ENCODE measurements around the gene FOXF1. TPM values are rescaled to one million over a fixed set of nuclear protein-coding genes. Genes with fewer than 3 reads are reported as not detected.

The FOXF1 gene
- total and polyA plus RNA-seq, 2 donors = 0.05 to 0.55 TPM

DNA sequence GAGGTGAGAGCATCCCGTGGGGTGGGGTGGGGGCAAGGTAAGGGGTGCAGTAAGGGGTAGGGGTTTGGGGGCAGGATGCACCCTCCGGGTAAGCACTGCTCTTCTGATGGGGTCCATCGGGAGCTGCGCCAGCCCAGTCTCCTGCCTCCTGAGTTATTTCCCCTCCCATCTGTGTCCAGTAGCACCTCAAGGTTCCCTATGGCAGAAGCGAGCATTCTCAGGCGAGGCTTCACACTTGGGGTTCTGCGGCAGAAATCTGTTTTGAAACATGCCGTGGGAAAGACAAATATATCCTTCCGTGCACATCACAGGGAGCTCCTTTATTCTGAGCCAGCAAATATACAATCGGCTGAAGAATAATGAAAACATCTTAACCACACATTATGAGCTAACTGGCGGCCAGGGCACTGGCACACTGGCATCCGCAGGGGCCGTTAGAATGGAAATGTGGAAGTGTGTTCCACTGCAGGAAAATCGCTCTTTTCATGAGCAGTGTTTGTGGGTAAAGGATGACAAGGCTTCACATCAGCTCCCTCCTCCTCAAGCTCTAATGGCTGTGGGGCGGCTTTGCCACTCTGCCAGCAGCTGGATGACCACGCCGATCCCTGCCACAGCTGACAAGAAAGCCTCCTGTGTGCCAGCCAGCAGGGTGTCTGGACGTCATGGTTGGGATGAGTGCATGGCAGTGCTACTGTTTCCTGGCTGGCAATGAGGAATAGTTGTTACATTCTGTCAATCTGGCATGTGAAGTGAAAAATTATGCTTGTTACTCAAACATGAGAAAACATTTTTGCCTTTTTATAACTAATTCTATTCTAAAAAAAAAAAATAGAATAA, 24.7 kb downstream of the FOXF1 start:
- Histone ChIP-seq H3K27me3 (ENCODE audit: control insufficient read depth in 2 of 2, insufficient read depth in 1 of 2, low read length in 1 of 2) (no peaks in the 10 kb centered on the region), H3K4me3 (ENCODE audit: low read length in 2 of 2) (no peak overlapping the region), H3K27ac (ENCODE audit: low read depth in 1 of 2, low read length in 1 of 2) (no peak overlapping the region), H3K4me1 (ENCODE audit: control insufficient read depth in 2 of 2, insufficient read depth in 2 of 2, low read length in 2 of 2) (no peaks in the 10 kb centered on the region), H3K36me3 (ENCODE audit: control insufficient read depth in 2 of 2, insufficient read depth in 2 of 2, low read length in 1 of 2) (peaks cover 17 to 44% of the 10 kb centered on the region in 2 donors), H3K9me3 (ENCODE audit: control insufficient read depth in 2 of 2, insufficient read depth in 1 of 2, low read length in 1 of 2) (no peaks in the 10 kb centered on the region)
- no peak for DNase-seq (ENCODE audit: low read depth in 6 of 9, low spot score in 9 of 9)
- WGBS = 93% methylated on average over 18 of the region's 18 CpGs

DNA sequence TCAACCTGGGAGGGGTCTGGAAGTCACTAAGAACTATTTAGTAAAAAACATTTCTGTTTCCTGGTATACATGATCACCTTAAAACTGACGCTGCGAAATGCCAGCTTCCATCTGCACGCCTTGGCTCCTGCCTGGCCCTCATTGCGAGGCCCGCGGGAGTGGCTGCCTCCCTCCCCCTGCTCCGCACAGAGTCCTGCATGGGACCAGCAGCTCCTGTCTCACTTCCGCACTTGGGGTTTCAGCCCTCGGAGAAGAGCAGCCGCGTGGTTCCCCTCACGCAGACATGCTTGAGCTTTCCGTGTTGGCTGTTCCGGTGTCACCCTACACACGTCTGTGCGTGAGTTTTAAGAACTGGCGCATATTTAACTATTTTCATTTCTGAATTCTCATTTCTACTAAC, 26.3 kb downstream of the FOXF1 start:
- Histone ChIP-seq H3K27ac (ENCODE audit: low read depth in 1 of 2, low read length in 1 of 2) (no peak overlapping the region), H3K4me1 (ENCODE audit: control insufficient read depth in 2 of 2, insufficient read depth in 2 of 2, low read length in 2 of 2) (no peaks in the 10 kb centered on the region), H3K27me3 (ENCODE audit: control insufficient read depth in 2 of 2, insufficient read depth in 1 of 2, low read length in 1 of 2) (no peaks in the 10 kb centered on the region), H3K9me3 (ENCODE audit: control insufficient read depth in 2 of 2, insufficient read depth in 1 of 2, low read length in 1 of 2) (no peaks in the 10 kb centered on the region), H3K4me3 (ENCODE audit: low read length in 2 of 2) (no peak overlapping the region), H3K36me3 (ENCODE audit: control insufficient read depth in 2 of 2, insufficient read depth in 2 of 2, low read length in 1 of 2) (peaks cover 30 to 53% of the 10 kb centered on the region in 2 donors)
- WGBS = 98% methylated on average over 17 of the region's 17 CpGs
- no peak for DNase-seq (ENCODE audit: low read depth in 6 of 9, low spot score in 9 of 9)

DNA sequence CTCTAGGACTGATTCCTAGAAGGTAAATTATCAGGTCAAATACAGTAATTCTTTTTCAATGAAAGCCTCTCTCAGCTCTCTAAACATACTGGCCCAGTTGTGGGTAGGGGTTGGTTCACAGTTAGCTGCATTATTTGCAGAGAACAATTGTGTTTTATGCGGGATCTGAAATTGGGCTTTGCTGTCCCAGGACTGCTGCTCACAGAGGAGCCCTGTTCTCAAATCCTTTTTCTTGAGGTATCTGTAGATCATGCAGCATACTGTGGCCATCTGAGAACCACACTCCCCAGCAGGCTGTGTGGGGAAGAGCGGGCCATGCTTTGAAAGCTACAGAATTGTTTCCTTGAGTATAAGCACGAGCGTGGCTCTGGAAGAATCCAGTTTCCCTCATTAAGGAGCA, 27.2 kb downstream of the FOXF1 start:
- Histone ChIP-seq H3K27ac (ENCODE audit: low read depth in 1 of 2, low read length in 1 of 2) (no peak overlapping the region), H3K36me3 (ENCODE audit: control insufficient read depth in 2 of 2, insufficient read depth in 2 of 2, low read length in 1 of 2) (peaks cover 35 to 53% of the 10 kb centered on the region in 2 donors)
- WGBS = over 99% methylated on average over 4 of the region's 4 CpGs

DNA sequence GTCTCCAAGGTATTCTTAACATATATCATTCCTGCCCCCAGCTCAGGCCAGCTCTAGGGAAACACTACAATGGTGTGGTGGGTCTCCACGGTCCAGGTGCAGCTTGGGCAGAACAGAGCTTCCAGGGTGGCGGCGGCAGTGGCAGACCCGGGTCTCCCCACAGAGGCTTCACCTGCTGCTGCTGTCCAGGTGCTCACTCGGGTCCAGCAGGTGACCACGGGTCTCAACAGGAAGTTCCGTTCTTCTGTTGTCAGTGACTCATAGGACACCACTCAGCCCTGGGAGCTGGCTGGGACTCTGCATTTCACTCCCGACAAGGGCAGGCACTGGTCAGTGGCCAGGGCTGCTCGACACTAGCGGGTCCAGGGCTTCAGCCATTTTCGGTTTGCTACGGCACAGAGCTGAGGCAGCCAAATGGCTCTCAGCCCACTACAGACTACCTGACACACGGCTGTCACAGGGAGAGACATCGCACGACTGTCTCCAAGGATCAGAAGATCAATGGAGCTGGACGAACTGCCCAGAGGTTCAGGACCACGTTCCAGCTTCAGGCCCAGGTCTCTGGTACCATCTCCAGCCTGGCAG, 28.0 kb downstream of the FOXF1 start:
- peaks cover 38 to 52% of the 10 kb centered on the region in 2 donors for H3K36me3 ChIP-seq (ENCODE audit: control insufficient read depth in 2 of 2, insufficient read depth in 2 of 2, low read length in 1 of 2)
- H3K27me3 ChIP-seq (ENCODE audit: control insufficient read depth in 2 of 2, insufficient read depth in 1 of 2, low read length in 1 of 2) = no peaks in the 10 kb centered on the region
- H3K27ac ChIP-seq (ENCODE audit: low read depth in 1 of 2, low read length in 1 of 2) = no peak overlapping the region
- no peak overlapping the region for H3K4me3 ChIP-seq (ENCODE audit: low read length in 2 of 2)
- 98% methylated on average over 17 of the region's 17 CpGs for WGBS
- no peak for DNase-seq (ENCODE audit: low read depth in 6 of 9, low spot score in 9 of 9)
- no peaks in the 10 kb centered on the region for H3K4me1 ChIP-seq (ENCODE audit: control insufficient read depth in 2 of 2, insufficient read depth in 2 of 2, low read length in 2 of 2)
- H3K9me3 ChIP-seq (ENCODE audit: control insufficient read depth in 2 of 2, insufficient read depth in 1 of 2, low read length in 1 of 2) = no peaks in the 10 kb centered on the region

More for the DNA sequence above, 27.2 kb downstream of the FOXF1 start:
- Histone ChIP-seq H3K4me3 (ENCODE audit: low read length in 2 of 2) (no peak overlapping the region), H3K9me3 (ENCODE audit: control insufficient read depth in 2 of 2, insufficient read depth in 1 of 2, low read length in 1 of 2) (no peaks in the 10 kb centered on the region), H3K27me3 (ENCODE audit: control insufficient read depth in 2 of 2, insufficient read depth in 1 of 2, low read length in 1 of 2) (no peaks in the 10 kb centered on the region), H3K4me1 (ENCODE audit: control insufficient read depth in 2 of 2, insufficient read depth in 2 of 2, low read length in 2 of 2) (no peaks in the 10 kb centered on the region)
- DNase-seq (ENCODE audit: low read depth in 6 of 9, low spot score in 9 of 9) = no peak

DNA sequence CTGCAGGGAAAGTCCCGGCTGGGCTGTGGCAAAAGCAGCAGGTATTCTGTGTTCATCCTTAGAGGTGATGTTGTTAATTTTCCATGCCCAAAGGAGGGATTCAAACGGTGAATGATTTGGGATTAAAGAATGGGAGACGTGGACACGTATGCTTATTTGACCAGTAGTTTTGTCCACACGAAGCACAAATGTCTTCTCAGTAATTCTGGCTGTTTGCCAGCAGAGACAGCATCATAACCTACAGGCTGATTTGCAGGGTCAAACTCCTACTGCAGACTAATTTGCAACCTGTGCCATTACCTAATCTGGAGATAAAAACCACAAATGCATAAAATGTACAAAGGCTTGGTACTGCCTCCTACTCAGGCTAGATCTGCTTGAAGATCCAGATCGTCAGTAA, 30.6 kb downstream of the FOXF1 start:
- no peaks in the 10 kb centered on the region for H3K27me3 ChIP-seq (ENCODE audit: control insufficient read depth in 2 of 2, insufficient read depth in 1 of 2, low read length in 1 of 2)
- H3K4me1 ChIP-seq (ENCODE audit: control insufficient read depth in 2 of 2, insufficient read depth in 2 of 2, low read length in 2 of 2) = no peaks in the 10 kb centered on the region
- peaks cover 46 to 55% of the 10 kb centered on the region in 2 donors for H3K36me3 ChIP-seq (ENCODE audit: control insufficient read depth in 2 of 2, insufficient read depth in 2 of 2, low read length in 1 of 2)
- no peaks in the 10 kb centered on the region for H3K9me3 ChIP-seq (ENCODE audit: control insufficient read depth in 2 of 2, insufficient read depth in 1 of 2, low read length in 1 of 2)
- no peak for DNase-seq (ENCODE audit: low read depth in 6 of 9, low spot score in 9 of 9)
- H3K27ac ChIP-seq (ENCODE audit: low read depth in 1 of 2, low read length in 1 of 2) = no peak overlapping the region
- WGBS = 93% methylated on average over 6 of the region's 6 CpGs
- no peak overlapping the region for H3K4me3 ChIP-seq (ENCODE audit: low read length in 2 of 2)

DNA sequence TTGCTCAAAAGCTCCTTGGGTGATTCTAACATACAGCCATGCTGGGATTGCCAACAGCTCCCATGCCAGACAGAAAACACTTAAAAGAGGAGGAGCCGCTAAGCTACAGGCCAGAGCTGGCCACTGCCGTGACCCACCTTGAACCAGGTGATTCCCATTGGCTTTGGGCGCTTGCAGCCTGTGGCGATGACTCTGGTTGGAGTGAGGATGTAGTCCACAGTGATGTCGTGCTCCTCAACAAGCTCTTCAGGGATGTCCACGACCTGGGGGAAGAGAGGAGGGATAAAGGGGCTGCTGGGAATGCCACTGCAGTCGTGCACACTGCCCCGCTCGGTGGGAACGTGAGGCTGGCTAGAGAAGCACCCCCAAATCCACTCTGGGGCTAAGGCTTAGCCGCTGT, 31.2 kb downstream of the FOXF1 start:
- DNase-seq (ENCODE audit: low read depth in 6 of 9, low spot score in 9 of 9) = no peak
- Histone ChIP-seq H3K36me3 (ENCODE audit: control insufficient read depth in 2 of 2, insufficient read depth in 2 of 2, low read length in 1 of 2) (peaks cover 46 to 55% of the 10 kb centered on the region in 2 donors), H3K27me3 (ENCODE audit: control insufficient read depth in 2 of 2, insufficient read depth in 1 of 2, low read length in 1 of 2) (no peaks in the 10 kb centered on the region), H3K27ac (ENCODE audit: low read depth in 1 of 2, low read length in 1 of 2) (no peak overlapping the region), H3K4me3 (ENCODE audit: low read length in 2 of 2) (no peak overlapping the region), H3K9me3 (ENCODE audit: control insufficient read depth in 2 of 2, insufficient read depth in 1 of 2, low read length in 1 of 2) (no peaks in the 10 kb centered on the region), H3K4me1 (ENCODE audit: control insufficient read depth in 2 of 2, insufficient read depth in 2 of 2, low read length in 2 of 2) (no peaks in the 10 kb centered on the region)
- WGBS = 97% methylated on average over 11 of the region's 11 CpGs

DNA sequence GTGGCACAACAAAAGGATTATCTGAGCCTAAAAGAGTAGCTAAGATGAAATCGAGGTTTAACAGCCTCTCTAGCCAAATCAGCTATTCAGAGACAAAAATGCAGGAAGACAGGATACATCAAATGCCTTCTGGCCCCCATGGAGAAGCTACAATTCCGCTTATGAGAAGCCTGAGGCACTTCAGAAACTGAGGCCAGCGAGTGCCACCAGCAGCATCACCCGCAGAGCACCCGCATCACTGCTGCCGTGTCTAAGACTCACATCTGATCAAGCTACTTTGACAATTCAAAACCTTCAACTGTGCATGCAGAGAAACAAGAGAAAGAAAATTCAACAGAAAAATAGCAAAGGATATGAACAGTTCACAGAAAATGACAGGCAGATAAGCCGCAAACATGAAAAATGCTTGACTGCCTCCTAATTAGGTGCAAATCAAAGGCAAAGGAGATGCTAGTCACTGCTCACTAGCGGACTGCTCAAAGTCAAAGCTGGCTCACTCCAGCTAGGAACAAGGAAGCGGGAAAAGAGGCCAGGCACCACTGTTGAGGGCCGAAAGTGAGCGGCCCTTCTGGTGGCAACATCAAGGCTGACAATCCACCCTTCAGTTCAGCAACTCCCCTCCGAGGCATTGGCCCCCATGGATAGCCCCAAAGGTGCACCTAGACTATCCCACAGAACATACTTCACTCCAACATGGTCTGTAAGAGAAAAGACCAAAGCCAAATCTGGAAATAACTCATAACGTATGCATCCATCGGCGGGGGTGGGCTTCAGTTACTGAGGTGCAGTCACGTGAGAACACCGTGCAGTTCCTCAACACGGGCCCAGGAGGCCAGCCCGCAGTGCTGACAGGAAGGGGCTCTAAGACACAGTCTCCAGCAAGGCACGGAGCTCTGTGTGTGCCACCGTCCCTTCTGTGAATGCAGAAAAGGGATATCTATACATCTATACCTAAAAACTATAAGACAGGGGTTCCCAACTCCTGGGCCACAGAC, 32.7 kb downstream of the FOXF1 start:
- Histone ChIP-seq H3K27ac (ENCODE audit: low read depth in 1 of 2, low read length in 1 of 2) (no peak overlapping the region), H3K27me3 (ENCODE audit: control insufficient read depth in 2 of 2, insufficient read depth in 1 of 2, low read length in 1 of 2) (no peaks in the 10 kb centered on the region), H3K4me3 (ENCODE audit: low read length in 2 of 2) (no peak overlapping the region), H3K9me3 (ENCODE audit: control insufficient read depth in 2 of 2, insufficient read depth in 1 of 2, low read length in 1 of 2) (no peaks in the 10 kb centered on the region), H3K4me1 (ENCODE audit: control insufficient read depth in 2 of 2, insufficient read depth in 2 of 2, low read length in 2 of 2) (no peaks in the 10 kb centered on the region), H3K36me3 (ENCODE audit: control insufficient read depth in 2 of 2, insufficient read depth in 2 of 2, low read length in 1 of 2) (peaks cover 48 to 56% of the 10 kb centered on the region in 2 donors)
- no peak for DNase-seq (ENCODE audit: low read depth in 6 of 9, low spot score in 9 of 9)
- 93% methylated on average over 21 of the region's 21 CpGs for WGBS

DNA sequence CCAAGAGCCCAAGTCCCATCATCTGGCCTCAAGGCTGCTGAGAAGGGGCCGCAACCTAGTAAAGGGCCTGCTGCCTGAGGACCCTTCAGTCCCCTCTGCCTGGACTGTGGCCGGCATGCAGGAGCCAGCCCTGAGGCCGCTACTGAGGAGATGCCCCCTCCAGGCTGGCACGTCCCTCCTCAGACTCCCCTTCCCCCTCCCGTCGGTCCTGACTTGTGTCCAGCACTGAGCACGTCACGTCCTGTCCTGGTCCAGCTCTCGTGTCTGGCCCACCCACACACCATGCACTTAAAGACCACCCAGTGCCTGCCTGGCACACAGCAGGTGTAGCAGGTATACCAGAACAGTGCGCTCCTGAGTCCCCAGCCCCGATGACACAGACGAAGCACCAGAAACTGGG, 35.2 kb downstream of the FOXF1 start:
- Histone ChIP-seq H3K27me3 (ENCODE audit: control insufficient read depth in 2 of 2, insufficient read depth in 1 of 2, low read length in 1 of 2) (no peaks in the 10 kb centered on the region), H3K27ac (ENCODE audit: low read depth in 1 of 2, low read length in 1 of 2) (no peak overlapping the region), H3K4me3 (ENCODE audit: low read length in 2 of 2) (no peak overlapping the region), H3K36me3 (ENCODE audit: control insufficient read depth in 2 of 2, insufficient read depth in 2 of 2, low read length in 1 of 2) (peaks cover 36 to 37% of the 10 kb centered on the region in 2 donors), H3K9me3 (ENCODE audit: control insufficient read depth in 2 of 2, insufficient read depth in 1 of 2, low read length in 1 of 2) (no peaks in the 10 kb centered on the region), H3K4me1 (ENCODE audit: control insufficient read depth in 2 of 2, insufficient read depth in 2 of 2, low read length in 2 of 2) (peaks cover 11 to 19% of the 10 kb centered on the region in 2 donors)
- DNase-seq (ENCODE audit: low read depth in 6 of 9, low spot score in 9 of 9) = no peak
- WGBS = 81% methylated on average over 12 of the region's 12 CpGs

Measured in thymus (tissue), 11 donors.